HUES48 (cell line): Measurements from ENCODE around the gene TWF2.

ENCODE experiments used
- H3K27ac ChIP-seq: one replicate; pipeline ENCODE4 v1.7.0; 2013; ENCODE audit warnings: low read depth, low read length, inconsistent platforms
- H3K27me3 ChIP-seq: 2 replicates; pipeline ENCODE4 v1.6.1; 2013; ENCODE audit warnings: mild to moderate bottlenecking, low read length; ENCODE audit not compliant: control insufficient read depth, insufficient read depth
- H3K36me3 ChIP-seq: 2 replicates; pipeline ENCODE4 v1.6.1; 2013; ENCODE audit warnings: low read length; ENCODE audit not compliant: control insufficient read depth, insufficient read depth
- H3K4me1 ChIP-seq: 2 replicates; pipeline ENCODE4 v1.6.1; 2013; ENCODE audit warnings: mild to moderate bottlenecking, low read length; ENCODE audit not compliant: control insufficient read depth, insufficient read depth
- H3K4me3 ChIP-seq: 2 replicates; pipeline ENCODE4 v1.5.1; 2013; ENCODE audit warnings: mild to moderate bottlenecking, low read depth, low read length
- H3K9ac ChIP-seq: 2 replicates; pipeline ENCODE4 v1.6.1; 2013; ENCODE audit warnings: mild to moderate bottlenecking, low read depth, low read length, moderate library complexity
- H3K9me3 ChIP-seq: 2 replicates; pipeline ENCODE4 v1.6.1; 2013; ENCODE audit warnings: low read length; ENCODE audit not compliant: control insufficient read depth, insufficient read depth

Gene TWF2

DNA sequence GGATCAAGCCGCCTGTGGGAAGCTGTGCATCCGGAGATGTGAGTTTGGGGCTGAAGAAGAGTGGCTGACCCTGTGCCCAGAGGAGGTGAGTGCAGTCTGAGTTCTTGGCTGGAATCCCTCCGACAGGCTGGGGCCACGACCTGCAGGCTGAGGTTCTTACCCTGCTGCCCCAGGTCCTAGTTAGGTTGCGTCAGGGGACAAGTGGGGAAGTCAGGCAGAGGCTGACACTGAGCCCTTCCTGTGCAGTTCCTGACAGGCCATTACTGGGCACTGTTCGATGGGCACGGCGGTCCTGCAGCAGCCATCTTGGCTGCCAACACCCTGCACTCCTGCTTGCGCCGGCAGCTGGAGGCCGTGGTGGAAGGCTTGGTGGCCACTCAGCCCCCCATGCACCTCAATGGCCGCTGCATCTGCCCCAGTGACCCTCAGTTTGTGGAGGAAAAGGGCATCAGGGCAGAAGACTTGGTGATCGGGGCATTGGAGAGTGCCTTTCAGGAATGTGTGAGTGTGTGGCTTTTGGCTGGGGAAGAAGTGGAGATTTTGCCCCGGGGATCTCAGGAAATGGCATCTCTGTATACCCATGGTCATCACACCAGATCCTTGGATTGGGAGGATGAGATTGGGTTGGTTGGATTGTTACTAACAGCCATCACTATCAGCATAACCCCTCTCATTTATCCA is 7.9 kb upstream of the TWF2 start:
- H3K27me3 ChIP-seq = peaks cover 33% of the 10 kb centered on the region
- peaks cover 4% of the 10 kb centered on the region; the same call in 1 of the 2 replicates for H3K4me1 ChIP-seq
- no peak overlapping the region for H3K9ac ChIP-seq
- peaks cover 27% of the 10 kb centered on the region for H3K36me3 ChIP-seq
- H3K27ac ChIP-seq = no peak overlapping the region
- H3K4me3 ChIP-seq = no peak overlapping the region
- no peaks in the 10 kb centered on the region for H3K9me3 ChIP-seq

- Histone ChIP-seq H3K9ac (0 out of 2 replicates have a peak overlapping the region, but pooled peaks have one; percentile 30), H3K27ac (no peak overlapping the region), H3K36me3 (peaks cover 22% of the 10 kb centered on the region), H3K9me3 (no peaks in the 10 kb centered on the region), H3K4me3 (peak overlapping the region; percentile 62), H3K4me1 (peaks cover 4% of the 10 kb centered on the region; the same call in 1 of the 2 replicates), H3K27me3 (peaks cover 33% of the 10 kb centered on the region)
Observed at GRCh38 chr3:52246264-52246620, 7.3 kb upstream of the TWF2 start.

DNA sequence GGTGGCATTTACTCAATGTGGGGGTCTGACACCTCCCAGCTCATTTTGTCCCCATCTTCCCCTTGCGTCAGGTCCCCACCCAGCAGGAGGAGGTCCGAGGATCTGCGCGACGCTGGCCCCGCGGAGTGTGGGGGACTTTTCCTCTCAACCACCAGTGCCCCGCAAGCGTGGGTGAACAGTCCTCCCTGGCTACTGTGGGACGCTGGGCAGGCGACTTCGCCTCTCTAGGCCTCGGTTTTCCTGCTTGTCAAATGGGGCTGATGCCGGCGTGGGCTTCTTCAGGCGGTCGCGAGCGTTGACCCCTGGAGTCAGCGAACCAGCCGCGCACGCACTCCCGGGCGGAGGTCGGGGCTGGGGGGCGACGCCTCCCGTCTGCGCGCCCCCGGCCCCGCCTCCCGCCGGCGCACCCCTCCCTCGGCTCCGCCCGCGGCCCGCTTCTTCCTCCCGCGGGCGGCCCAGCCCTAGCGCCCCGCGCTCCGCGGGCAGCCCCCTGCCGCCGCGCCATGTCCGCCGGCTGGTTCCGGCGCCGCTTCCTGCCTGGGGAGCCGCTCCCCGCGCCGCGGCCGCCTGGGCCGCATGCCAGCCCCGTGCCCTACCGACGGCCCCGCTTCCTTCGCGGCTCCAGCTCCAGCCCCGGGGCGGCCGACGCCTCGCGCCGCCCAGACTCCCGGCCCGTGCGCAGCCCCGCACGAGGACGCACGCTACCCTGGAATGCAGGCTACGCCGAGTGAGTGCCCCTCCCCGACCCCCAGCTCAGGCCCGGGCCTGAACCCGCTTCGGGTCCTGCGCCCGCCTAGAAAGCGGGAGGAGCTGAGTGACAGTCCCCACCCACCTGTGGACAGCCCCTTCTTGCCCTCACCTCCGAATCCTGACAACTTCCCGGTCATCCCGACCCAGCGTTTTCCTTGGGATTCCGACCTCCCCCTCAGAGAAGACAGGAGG is 6.6 kb upstream of the TWF2 start, which contains the start of gene PPM1M:
Gene PPM1M, plus strand, starts transcription at position 438 of the 942 bp plus-strand sequence. Its CDS starts 66 bp downstream, at position 504.
- H3K27ac ChIP-seq = no peak within 1 kb of the TSS
- 0 out of 2 replicates have a peak within 1 kb of the TSS, but pooled peaks have one; percentile 30 for H3K9ac ChIP-seq
- peaks cover 33% of the 10 kb centered on the region for H3K27me3 ChIP-seq
- H3K9me3 ChIP-seq = no peaks in the 10 kb centered on the region
- peaks cover 18% of the 10 kb centered on the region for H3K36me3 ChIP-seq
- H3K4me3 ChIP-seq = peak within 1 kb of the TSS; percentile 62
- H3K4me1 ChIP-seq = peaks cover 6% of the 10 kb centered on the region; the same call in 1 of the 2 replicates

- Histone ChIP-seq H3K27ac (no peak overlapping the region), H3K36me3 (peaks cover 3% of the 10 kb centered on the region; the same call in 1 of the 2 replicates), H3K9me3 (no peaks in the 10 kb centered on the region), H3K27me3 (peaks cover 33% of the 10 kb centered on the region), H3K4me1 (peaks cover 14% of the 10 kb centered on the region), H3K9ac (no peak overlapping the region), H3K4me3 (no peak overlapping the region)
Observed at GRCh38 chr3:52243791-52244628, 5.1 kb upstream of the TWF2 start.

- H3K4me3 ChIP-seq = no peak overlapping the region
- no peaks in the 10 kb centered on the region for H3K9me3 ChIP-seq
- H3K27me3 ChIP-seq = peaks cover 31% of the 10 kb centered on the region
- H3K9ac ChIP-seq = no peak overlapping the region
- no peak overlapping the region for H3K27ac ChIP-seq
- peaks cover 25% of the 10 kb centered on the region for H3K4me1 ChIP-seq
- no peaks in the 10 kb centered on the region for H3K36me3 ChIP-seq
Observed at GRCh38 chr3:52242039-52242438, 3.1 kb upstream of the TWF2 start.

DNA sequence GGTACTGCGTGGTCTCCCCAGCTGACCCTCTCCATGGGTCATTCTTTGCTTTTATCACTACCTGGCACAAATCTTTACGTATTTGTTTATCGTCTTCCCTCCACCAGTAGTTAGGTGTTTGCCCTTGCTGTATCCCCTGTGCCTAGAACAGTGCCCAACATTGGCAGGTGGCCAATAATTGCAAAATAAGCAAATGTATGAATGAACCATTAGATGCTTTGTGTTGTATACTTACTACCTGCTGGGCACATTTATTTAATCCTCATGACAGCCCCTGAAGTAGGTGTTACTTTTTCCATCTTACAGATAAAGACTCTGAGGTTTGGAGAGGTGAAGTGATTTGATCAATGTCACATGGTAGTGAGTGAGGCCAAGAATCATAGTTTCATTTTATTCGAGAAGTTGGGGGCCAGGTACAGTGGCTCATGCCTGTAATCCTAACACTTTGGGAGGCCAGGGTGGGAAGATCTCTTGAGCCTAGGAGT is 2.0 kb upstream of the TWF2 start:
- Histone ChIP-seq H3K36me3 (no peaks in the 10 kb centered on the region), H3K9me3 (no peaks in the 10 kb centered on the region), H3K4me3 (no peak overlapping the region), H3K27ac (no peak overlapping the region), H3K27me3 (peaks cover 21% of the 10 kb centered on the region), H3K9ac (no peak overlapping the region), H3K4me1 (peaks cover 30% of the 10 kb centered on the region)

DNA sequence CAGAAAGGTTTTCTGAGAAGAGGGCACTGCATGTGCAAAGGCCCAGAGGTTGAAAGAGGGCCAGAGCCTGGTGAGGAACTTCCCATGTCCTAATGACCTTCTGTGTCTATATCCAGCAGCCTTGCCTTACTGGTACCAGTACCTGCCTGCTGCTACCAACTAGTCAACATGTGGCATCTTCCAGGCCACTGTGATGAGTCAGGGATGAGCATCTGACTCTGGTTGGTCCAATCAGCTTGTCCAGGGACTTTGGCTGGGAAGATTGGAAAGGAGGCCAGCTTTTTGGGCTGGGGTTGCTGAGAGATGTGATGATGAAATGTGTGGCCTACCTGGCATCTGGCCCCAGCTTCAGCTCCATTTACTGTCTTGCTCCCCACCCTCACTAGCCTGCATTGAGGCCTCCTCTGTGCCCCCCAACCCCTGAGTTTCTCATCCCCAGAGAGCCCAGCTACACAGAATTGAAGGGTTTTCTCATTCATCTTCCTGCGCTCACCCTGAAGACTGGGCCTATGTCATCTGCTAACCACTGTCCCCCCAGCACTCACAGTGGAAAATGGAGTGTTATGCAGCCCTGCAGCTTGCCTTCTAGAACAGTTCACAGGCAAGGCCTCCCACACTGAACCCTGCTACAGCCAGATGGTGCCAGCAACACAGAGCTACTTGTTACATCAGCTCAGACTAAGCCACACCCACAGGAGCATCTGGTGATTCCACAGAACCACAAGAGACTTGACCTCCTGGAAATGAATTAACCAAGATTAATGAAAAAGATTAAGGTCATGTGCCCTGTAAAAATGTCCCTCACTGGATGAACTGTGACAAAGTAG is 1.3 kb upstream of the TWF2 start:
- Histone ChIP-seq H3K27ac (no peak overlapping the region), H3K4me3 (peak overlapping the region; percentile 97; the same call in 1 of the 2 replicates), H3K9ac (no peak overlapping the region; the same call in 1 of the 2 replicates), H3K27me3 (peaks cover 17% of the 10 kb centered on the region), H3K9me3 (no peaks in the 10 kb centered on the region), H3K36me3 (no peaks in the 10 kb centered on the region; the same call in 1 of the 2 replicates), H3K4me1 (peaks cover 30% of the 10 kb centered on the region)

GRCh38 chr3:52238193-52238760 is 681 bp downstream of the TWF2 start:
- H3K36me3 ChIP-seq = peaks cover 9% of the 10 kb centered on the region; the same call in 1 of the 2 replicates
- H3K27me3 ChIP-seq = no peaks in the 10 kb centered on the region
- no peaks in the 10 kb centered on the region for H3K9me3 ChIP-seq
- H3K4me1 ChIP-seq = peaks cover 30% of the 10 kb centered on the region
- peak overlapping the region; percentile 72 for H3K27ac ChIP-seq
- H3K9ac ChIP-seq = no peak overlapping the region
- peak overlapping the region; percentile 97 for H3K4me3 ChIP-seq

GRCh38 chr3:52237657-52238172 is 1.2 kb downstream of the TWF2 start:
- peaks cover 30% of the 10 kb centered on the region for H3K4me1 ChIP-seq
- H3K4me3 ChIP-seq = peak overlapping the region; percentile 10; the same call in 1 of the 2 replicates
- peak overlapping the region; percentile 72 for H3K27ac ChIP-seq
- no peak overlapping the region for H3K9ac ChIP-seq
- H3K27me3 ChIP-seq = no peaks in the 10 kb centered on the region
- no peaks in the 10 kb centered on the region for H3K9me3 ChIP-seq
- peaks cover 9% of the 10 kb centered on the region; the same call in 1 of the 2 replicates for H3K36me3 ChIP-seq
